NOMO-1 treated with dmso at 0.1 percent for 144 hours (cell line): ENCODE results near the gene CTNNA2.
A peak's percentile ranks its signal among the peaks of the same experiment; 100 is the strongest.

Experiments
- DNase-seq: peaks from one replicate; lab custom pipeline; 2025; ENCODE audit not compliant: unreplicated experiment; lab: John Stamatoyannopoulos, UW

Gene CTNNA2

DNA sequence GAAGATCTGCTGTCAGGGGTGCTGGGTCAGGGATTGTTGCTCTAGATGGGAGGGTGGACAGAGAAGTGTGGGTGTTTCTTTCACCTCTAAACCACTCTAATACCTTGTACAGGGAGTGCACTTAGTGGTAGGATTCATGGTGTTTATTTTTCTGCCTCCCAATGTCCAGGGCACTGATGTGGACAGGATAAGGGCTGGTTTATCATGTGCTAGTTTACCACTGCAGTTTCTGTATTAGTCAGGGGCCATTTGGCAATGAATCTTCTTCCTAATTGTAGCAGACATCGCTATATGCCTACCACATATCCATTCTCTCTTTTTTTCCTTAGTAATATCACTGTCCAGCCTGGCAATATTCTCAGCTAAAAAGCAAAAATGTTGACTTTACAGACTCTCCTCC is 842.0 kb downstream of the CTNNA2 start:
- no peak for DNase-seq

- no peak for DNase-seq
Measured at GRCh38 chr2:80361904-80362303, 849.1 kb downstream of the CTNNA2 start.

GRCh38 chr2:80363330-80363729 is 850.5 kb downstream of the CTNNA2 start:
- no peak for DNase-seq

DNA sequence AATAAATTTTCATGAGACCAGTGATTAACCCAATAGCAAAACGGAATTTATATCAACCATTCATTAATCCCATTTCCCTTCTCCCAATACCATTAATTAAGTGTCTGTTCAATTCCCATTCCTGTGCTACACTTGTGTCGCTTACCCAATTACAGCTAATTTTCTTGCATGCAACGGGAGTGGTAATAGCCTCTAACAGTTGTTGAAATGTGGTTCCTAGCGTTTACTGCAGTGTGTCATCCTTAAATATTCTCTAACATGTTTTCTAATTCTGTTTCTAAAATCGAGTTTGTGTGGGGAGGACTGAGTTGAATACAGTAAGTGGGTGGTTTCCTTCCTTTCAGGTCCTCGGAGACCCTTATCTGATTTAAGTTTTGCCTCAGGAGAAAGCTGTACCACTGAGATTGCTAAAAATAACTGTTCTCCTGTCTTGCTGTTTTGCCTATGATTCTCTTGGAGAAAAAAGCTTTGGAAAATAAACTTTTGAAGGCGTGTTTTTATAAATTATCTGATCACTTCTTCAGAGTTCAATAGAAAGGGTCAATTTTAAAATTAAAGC is 851.0 kb downstream of the CTNNA2 start:
- no peak for DNase-seq

GRCh38 chr2:80364524-80365212 is 851.8 kb downstream of the CTNNA2 start:
- DNase-seq: no peak

DNA sequence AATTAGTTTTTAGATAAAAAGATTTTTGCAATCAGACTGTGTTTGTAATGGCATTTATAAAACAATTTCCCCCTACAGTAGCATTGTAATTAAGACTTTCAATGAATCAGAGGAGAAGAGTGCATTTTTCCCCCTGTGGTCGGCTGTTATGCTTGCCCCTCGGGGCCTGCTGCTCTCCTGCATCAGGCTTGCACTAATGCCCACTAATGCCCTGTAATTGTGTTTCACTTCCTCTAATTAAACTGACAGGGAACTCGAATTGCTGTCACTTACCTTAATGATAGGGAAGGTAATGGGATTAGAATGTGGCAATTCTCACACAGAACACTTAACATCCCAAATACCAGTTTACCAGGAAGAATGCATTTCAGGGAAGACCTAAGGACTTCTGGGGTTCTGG is 852.9 kb downstream of the CTNNA2 start:
- peak; percentile 61 for DNase-seq

GRCh38 chr2:80370375-80371009 is 857.6 kb downstream of the CTNNA2 start:
- no peak for DNase-seq

GRCh38 chr2:80374105-80374504 is 861.3 kb downstream of the CTNNA2 start:
- DNase-seq: no peak

DNA sequence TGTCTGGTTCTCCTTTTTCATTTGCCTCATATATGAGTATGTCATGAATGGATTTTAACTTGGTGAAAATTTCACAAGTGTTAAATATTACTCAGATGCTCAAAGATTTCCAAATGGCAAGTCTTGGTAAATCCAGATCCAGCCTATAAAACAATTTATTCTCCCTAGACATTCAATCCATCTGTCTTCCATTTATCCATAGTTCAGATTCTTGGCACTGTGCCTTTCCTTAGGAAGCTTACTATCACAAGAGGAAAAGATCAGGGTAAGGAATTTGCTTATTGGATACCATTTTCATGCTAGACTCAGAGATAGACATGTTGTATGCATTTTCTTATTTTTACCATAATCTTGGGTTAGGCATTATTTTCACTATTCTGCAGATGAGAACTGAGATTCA is 864.2 kb downstream of the CTNNA2 start:
- no peak for DNase-seq

DNA sequence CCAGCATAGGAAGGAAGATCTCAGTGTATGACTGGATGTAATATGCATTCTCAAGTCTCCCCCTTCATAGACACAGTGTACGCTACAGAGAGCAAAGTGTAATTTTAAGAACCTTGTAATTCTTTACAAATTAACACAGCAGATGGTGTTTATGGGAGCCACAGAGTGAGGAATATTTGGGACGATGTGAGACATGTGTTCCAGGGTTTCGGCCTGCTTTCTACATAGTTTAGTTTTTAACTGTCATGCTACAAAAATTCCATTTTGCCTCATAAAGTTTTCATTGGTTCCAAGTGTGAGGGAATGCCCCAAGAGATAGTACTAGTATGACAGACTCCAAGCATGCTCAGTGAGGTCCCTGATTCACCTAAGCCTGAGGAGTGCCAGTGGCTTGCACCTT is 867.9 kb downstream of the CTNNA2 start:
- DNase-seq: no peak

GRCh38 chr2:80381666-80382065 is 868.8 kb downstream of the CTNNA2 start:
- DNase-seq: no peak

- no peak for DNase-seq
Measured at GRCh38 chr2:80392441-80392840, 879.6 kb downstream of the CTNNA2 start.

GRCh38 chr2:80393991-80394390 is 881.1 kb downstream of the CTNNA2 start:
- DNase-seq: no peak

- no peak for DNase-seq
Measured at GRCh38 chr2:80395251-80395650, 882.4 kb downstream of the CTNNA2 start.

DNA sequence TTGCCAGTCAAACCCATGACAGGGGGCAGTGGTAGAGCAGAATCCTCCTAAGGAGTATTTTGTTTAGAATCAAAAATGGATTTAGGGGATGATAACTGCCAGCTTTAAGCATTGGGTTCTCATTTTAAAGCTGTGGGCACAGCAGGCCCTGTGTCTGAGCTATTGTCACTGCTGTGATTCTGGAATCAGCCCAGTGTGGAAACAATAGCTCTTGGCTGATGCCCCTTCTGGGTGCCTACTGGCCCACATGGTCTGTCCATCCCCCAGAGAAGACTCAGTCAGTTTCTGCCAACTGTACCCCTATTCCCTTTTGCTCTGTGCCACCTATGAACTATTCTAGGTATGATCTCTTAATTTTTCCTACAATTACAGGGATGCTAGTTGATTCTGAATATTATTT is 883.4 kb downstream of the CTNNA2 start:
- DNase-seq: no peak

- DNase-seq: no peak
Measured at GRCh38 chr2:80403081-80403480, 890.2 kb downstream of the CTNNA2 start.

GRCh38 chr2:80407377-80407776 is 894.5 kb downstream of the CTNNA2 start:
- no peak for DNase-seq

DNA sequence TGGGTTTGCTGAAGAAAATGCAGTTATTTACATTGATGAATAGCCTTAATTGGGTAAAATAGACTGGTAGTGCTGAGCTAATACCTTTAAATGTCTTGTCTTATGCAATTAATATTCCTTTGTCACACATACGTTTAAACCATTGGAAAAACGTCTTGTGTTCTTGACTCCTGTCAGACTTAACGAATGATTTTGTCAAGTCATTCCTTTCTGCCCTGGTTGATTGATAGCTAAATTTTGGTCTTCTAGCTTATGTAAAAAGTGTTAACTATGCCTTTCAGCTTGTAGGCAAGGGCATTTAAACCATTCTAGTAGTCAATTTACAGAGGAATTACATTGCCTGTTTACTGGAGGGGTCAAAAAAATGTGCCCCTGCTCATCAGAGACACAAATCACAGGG is 897.5 kb downstream of the CTNNA2 start:
- no peak for DNase-seq

DNA sequence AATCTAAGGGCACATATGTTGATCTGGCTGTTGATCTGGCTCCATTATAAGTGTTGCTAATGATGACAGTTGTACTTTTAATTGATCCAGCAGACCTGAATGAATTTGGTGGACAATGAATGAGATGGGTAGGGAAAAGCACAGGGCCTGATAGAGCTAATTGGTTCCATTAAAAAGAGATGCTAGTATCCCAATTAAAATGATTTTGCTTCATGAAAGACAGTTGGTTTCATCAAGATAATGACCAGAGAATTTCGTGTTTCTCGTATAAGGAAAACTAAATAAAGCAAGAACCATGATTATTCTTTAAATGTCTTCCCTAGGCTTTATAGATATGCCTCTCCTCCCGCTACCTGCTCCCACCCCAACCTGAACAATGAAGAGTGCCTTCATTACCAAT is 900.3 kb downstream of the CTNNA2 start:
- no peak for DNase-seq

DNA sequence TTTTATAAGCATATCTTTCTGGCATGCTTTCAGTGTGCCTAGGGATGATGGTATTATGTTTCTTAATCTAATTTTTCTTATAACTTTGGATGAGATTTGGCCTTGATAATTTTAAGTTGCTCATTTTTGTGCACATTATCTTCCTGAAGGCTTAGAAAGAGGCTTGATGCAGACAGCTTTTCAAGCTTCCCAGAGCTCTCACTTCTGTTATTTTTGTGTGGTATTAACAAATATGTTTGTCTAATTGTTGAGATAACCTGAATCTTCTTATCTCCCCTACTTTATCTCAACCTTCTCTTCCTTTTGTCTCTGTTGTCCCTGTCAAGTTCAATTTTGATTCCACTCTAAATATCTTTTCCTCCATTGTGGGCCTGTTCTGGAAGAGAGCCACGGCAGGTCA is 904.9 kb downstream of the CTNNA2 start:
- DNase-seq: no peak

DNA sequence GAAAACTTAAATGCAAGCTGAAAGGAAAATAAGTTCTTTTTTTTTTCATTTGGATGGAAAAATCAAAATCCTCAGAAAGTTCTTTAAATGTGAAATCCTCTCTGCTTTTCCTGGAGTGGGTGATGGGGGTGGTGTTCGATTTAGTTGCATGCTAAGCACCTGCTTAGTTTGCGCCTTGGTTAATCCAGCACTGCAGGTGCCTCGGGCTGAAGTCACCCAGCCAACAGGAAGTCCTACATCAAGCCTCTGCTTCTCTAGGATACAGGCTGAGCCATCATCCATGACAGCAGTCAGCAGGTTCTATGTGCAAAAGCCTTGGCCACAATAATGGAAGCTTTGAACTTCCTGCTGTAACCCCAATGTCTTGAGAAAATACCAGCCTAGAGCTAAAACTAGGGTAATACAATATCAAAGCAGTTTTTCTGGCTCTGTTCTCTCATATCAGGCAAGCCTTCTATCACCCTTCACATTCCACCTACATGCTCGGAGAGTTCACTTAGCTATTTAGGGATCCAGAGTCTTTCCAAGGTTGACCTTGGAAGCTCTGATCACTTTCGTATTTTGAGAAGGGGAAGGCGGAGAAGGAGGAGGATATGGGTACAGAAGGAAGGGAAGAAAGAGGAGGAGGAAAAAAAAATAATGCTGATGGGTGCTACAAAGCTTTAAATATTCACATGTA is 907.8 kb downstream of the CTNNA2 start:
- DNase-seq: no peak

- DNase-seq: no peak
Measured at GRCh38 chr2:80429251-80429650, 916.4 kb downstream of the CTNNA2 start.
